Endodermal cell (in vitro differentiated cells): ENCODE data around the gene SATB1. TPM values are rescaled to one million over a fixed set of nuclear protein-coding genes. Genes with fewer than 3 reads are reported as not detected.
"Not testable (repeated sequence)": the region's sequence is repeated elsewhere in the genome, so short reads cannot be mapped to it uniquely, and the experiment has no call there.

Experiments
- DNase-seq: peaks from one replicate; pipeline ENCODE4 v3.0.0-alpha.2; 2017
- H3K27ac ChIP-seq: 2 replicates; pipeline ENCODE4 v1.5.1; 2013; ENCODE audit warnings: mild to moderate bottlenecking, low read depth, low read length, moderate library complexity
- H3K27me3 ChIP-seq: 2 replicates; pipeline ENCODE4 v1.6.1; 2013; ENCODE audit warnings: mild to moderate bottlenecking, low read length, moderate library complexity; ENCODE audit not compliant: insufficient read depth, control insufficient read depth, poor library complexity, severe bottlenecking
- H3K36me3 ChIP-seq: 2 replicates; pipeline ENCODE4 v1.7.0; 2013; ENCODE audit warnings: mild to moderate bottlenecking, low read length, moderate library complexity; ENCODE audit not compliant: control insufficient read depth, insufficient read depth
- H3K4me1 ChIP-seq: one replicate; pipeline ENCODE4 v1.7.0; 2013; ENCODE audit warnings: low read length; ENCODE audit not compliant: control insufficient read depth, insufficient read depth
- H3K4me3 ChIP-seq: 2 replicates; pipeline ENCODE4 v1.5.1; 2013; ENCODE audit warnings: mild to moderate bottlenecking, low read length, moderate library complexity
- H3K9ac ChIP-seq: 2 replicates; pipeline ENCODE4 v1.6.1; 2013; ENCODE audit warnings: mild to moderate bottlenecking, low read length, moderate library complexity; ENCODE audit not compliant: poor library complexity, severe bottlenecking; ENCODE audit errors: extremely low read depth
- H3K9me3 ChIP-seq: 2 replicates; pipeline ENCODE4 v1.6.1; 2013; ENCODE audit warnings: mild to moderate bottlenecking, low read length, moderate library complexity; ENCODE audit not compliant: control insufficient read depth
- H3K27ac Mint-ChIP-seq: 2 replicates; pipeline ENCODE4 v1.8.0; 2020; ENCODE audit warnings: mixed read lengths
- H3K27me3 Mint-ChIP-seq: 2 replicates; pipeline ENCODE4 v1.8.0; 2021; ENCODE audit warnings: mild to moderate bottlenecking, mixed read lengths; ENCODE audit not compliant: insufficient read depth
- H3K36me3 Mint-ChIP-seq: 2 replicates; pipeline ENCODE4 v1.8.0; 2020; ENCODE audit warnings: low read depth, mixed read lengths
- H3K4me1 Mint-ChIP-seq: 2 replicates; pipeline ENCODE4 v1.8.0; 2020; ENCODE audit warnings: mixed read lengths
- H3K4me3 Mint-ChIP-seq: 2 replicates; pipeline ENCODE4 v1.8.0; 2020; ENCODE audit warnings: mild to moderate bottlenecking, moderate library complexity, mixed read lengths
- H3K9me3 Mint-ChIP-seq: 2 replicates; pipeline ENCODE4 v1.8.0; 2020; ENCODE audit warnings: mild to moderate bottlenecking, mixed read lengths
- WGBS, 2 experiments: methylation state at CpG; one replicate each; pipeline versions ENCODE4 v1.1.5 to v1.1.7; 2013; ENCODE audit warnings: missing lambda C conversion rate in 2 of 2, mixed read lengths in 1 of 2; ENCODE audit not compliant: insufficient coverage in 1 of 2, insufficient read length in 1 of 2; 5-methylcytosine and 5-hydroxymethylcytosine counted together
- total RNA-seq, 2 donors: library from RNA; stranded (reverse); fragmentation: NEBNext Ultra II Directional in 1 of 2; extraction: Animal tissue kit (Norgen Biotek cat#: 25700) in 1 of 2; gene quantifications; 2 replicates in 1 of 2; 3 replicates in 1 of 2; pipeline ENCODE4 v1.2.1, GENCODE V29; 2021
- TF ChIP-seq, protein P1 (sequence below): fragments of 200-600 bp; sonication (generic); conservative IDR thresholded peaks from 2 replicates; pipeline ENCODE4 v1.5.0; 2021; ENCODE audit warnings: antibody characterized with exemption, mild to moderate bottlenecking

The SATB1 gene
- total RNA-seq, 2 donors from 2014 or later, result 31.5 to 38.6 TPM

DNA sequence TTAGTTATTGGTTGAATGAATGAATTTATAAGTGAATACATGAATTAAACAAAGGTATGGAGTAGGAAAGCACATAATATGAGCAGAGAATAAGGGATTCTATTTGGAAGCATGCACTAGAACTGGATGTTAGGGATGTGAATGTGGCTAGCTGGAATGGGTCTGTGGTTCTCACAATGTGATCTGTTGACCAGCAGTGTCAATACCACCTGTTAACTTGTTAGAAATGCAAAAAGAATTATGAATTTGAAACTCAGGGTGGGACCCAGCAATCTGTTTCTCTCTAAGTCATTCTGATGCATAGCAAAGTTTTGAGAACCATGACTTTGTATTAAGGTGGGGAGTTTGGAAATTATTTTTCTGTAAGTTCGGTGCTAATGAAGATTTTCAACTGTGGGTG, 41.0 kb upstream of the SATB1 start:
- Histone ChIP-seq H3K4me1 (peaks cover 3% of the 10 kb centered on the region), H3K4me3 (no peak overlapping the region), H3K36me3 (no peaks in the 10 kb centered on the region), H3K27me3 (no peaks in the 10 kb centered on the region), H3K9me3 (no peaks in the 10 kb centered on the region), H3K27ac (no peak overlapping the region), H3K9ac (no peak overlapping the region)
- Mint-ChIP-seq H3K9me3 (peaks cover 3% of the 10 kb centered on the region), H3K36me3 (no peaks in the 10 kb centered on the region), H3K4me3 (no peak overlapping the region), H3K4me1 (peaks cover 8% of the 10 kb centered on the region), H3K27ac (no peak overlapping the region), H3K27me3 (no peaks in the 10 kb centered on the region)
- 83% methylated on average over 1 of the region's 1 CpG; no CpG with 5 or more reads in 1 of the 2 experiments for WGBS, 2 experiments
- TF ChIP-seq, protein P1, sequence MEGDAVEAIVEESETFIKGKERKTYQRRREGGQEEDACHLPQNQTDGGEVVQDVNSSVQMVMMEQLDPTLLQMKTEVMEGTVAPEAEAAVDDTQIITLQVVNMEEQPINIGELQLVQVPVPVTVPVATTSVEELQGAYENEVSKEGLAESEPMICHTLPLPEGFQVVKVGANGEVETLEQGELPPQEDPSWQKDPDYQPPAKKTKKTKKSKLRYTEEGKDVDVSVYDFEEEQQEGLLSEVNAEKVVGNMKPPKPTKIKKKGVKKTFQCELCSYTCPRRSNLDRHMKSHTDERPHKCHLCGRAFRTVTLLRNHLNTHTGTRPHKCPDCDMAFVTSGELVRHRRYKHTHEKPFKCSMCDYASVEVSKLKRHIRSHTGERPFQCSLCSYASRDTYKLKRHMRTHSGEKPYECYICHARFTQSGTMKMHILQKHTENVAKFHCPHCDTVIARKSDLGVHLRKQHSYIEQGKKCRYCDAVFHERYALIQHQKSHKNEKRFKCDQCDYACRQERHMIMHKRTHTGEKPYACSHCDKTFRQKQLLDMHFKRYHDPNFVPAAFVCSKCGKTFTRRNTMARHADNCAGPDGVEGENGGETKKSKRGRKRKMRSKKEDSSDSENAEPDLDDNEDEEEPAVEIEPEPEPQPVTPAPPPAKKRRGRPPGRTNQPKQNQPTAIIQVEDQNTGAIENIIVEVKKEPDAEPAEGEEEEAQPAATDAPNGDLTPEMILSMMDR, result no peak
- no peak for DNase-seq

DNA sequence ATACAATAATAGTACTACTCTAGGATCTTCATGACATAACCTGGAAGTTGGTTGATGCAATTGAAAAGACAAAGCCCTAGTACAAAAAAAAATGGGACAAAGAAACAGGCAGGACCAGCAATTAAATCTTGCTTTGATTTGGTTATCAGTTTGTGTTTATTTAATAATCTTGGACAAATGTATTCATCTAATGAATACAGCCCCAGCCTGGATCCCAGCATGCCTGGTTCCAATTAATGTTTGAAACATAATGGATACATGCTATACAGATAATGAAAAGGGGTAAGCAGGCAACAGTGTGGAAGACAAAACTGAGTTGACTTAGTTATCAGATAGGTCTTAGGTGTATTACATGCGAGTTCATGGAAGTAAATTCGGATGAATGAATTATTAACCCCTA, 29.6 kb upstream of the SATB1 start:
- TF ChIP-seq, protein P1, result no peak
- WGBS, 2 experiments, result 80% methylated on average over 2 of the region's 2 CpGs; no CpG with 5 or more reads in 1 of the 2 experiments
- Mint-ChIP-seq H3K4me1 (no peaks in the 10 kb centered on the region), H3K4me3 (no peak overlapping the region), H3K27me3 (no peaks in the 10 kb centered on the region), H3K9me3 (peaks cover 11% of the 10 kb centered on the region), H3K27ac (no peak overlapping the region), H3K36me3 (peaks cover 6% of the 10 kb centered on the region)
- no peaks in the 10 kb centered on the region for H3K27me3 ChIP-seq
- H3K27ac ChIP-seq, result no peak overlapping the region
- no peak overlapping the region for H3K9ac ChIP-seq
- no peaks in the 10 kb centered on the region for H3K36me3 ChIP-seq
- no peak overlapping the region for H3K4me3 ChIP-seq
- H3K9me3 ChIP-seq, result no peaks in the 10 kb centered on the region
- no peak for DNase-seq
- no peaks in the 10 kb centered on the region for H3K4me1 ChIP-seq

DNA sequence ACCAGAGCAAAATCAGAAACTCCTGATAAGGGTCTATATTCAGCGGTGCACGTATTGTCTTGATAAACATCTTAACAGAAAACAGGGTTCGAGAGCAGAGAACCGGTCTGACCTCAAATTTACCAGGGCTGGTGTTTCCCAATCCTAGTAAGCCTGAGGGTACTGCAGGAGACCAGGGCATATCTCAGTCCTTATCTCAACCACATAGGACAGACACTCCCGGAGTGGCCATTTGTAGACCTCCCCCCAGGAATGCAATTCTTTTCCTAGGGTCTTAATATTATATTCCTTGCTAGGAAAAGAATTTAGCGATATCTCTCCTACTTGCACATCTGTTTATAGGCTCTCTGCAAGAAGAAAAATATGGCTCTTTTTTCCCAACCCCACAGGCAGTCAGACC, 24.5 kb upstream of the SATB1 start:
- not testable (repeated sequence) for H3K27ac Mint-ChIP-seq, H3K4me1 ChIP-seq, H3K36me3 ChIP-seq, H3K4me3 ChIP-seq, H3K27me3 ChIP-seq, H3K4me1 Mint-ChIP-seq, H3K27ac ChIP-seq, DNase-seq, H3K9ac ChIP-seq, H3K4me3 Mint-ChIP-seq
- Mint-ChIP-seq H3K27me3 (peaks cover 20% of the 10 kb centered on the region), H3K9me3 (peaks cover 28% of the 10 kb centered on the region), H3K36me3 (peaks cover 14% of the 10 kb centered on the region)
- H3K9me3 ChIP-seq, result peaks cover 16% of the 10 kb centered on the region
- 80 to 97% methylated on average over 1 to 6 of the region's 6 CpGs for WGBS, 2 experiments

DNA sequence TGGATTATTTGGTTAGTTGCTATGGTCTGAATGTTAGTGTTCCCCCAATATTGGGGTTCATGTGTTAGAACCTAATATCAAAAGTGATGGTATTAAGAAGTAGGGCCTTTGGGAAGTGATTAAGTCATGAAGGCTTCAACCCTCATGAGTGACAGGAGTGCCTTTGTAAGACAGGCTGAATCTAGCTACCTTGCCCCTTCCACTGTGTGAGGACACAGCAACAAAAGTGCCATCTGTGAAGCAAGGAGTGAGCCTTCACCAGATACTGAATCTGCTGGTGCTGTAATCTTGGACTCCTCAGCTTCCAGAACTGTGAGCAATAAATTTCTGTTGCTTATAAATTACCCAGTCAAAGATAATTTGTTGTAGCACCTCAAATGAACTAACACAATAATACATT, 22.6 kb upstream of the SATB1 start:
- TF ChIP-seq, protein P1, result no peak
- H3K4me3 Mint-ChIP-seq, result no peak overlapping the region
- DNase-seq, result no peak
- H3K36me3 Mint-ChIP-seq, result peaks cover 14% of the 10 kb centered on the region
- Histone ChIP-seq H3K27me3 (peaks cover 18% of the 10 kb centered on the region), H3K9me3 (peaks cover 16% of the 10 kb centered on the region), H3K36me3 (peaks cover 3% of the 10 kb centered on the region), H3K9ac (no peak overlapping the region), H3K4me3 (no peak overlapping the region), H3K4me1 (no peaks in the 10 kb centered on the region), H3K27ac (no peak overlapping the region)
- peaks cover 38% of the 10 kb centered on the region for H3K27me3 Mint-ChIP-seq
- H3K27ac Mint-ChIP-seq, result no peak overlapping the region
- peaks cover 18% of the 10 kb centered on the region for H3K4me1 Mint-ChIP-seq
- peaks cover 28% of the 10 kb centered on the region for H3K9me3 Mint-ChIP-seq
